ENCODE measurements around the gene TTC22.

The TTC22 gene

DNA sequence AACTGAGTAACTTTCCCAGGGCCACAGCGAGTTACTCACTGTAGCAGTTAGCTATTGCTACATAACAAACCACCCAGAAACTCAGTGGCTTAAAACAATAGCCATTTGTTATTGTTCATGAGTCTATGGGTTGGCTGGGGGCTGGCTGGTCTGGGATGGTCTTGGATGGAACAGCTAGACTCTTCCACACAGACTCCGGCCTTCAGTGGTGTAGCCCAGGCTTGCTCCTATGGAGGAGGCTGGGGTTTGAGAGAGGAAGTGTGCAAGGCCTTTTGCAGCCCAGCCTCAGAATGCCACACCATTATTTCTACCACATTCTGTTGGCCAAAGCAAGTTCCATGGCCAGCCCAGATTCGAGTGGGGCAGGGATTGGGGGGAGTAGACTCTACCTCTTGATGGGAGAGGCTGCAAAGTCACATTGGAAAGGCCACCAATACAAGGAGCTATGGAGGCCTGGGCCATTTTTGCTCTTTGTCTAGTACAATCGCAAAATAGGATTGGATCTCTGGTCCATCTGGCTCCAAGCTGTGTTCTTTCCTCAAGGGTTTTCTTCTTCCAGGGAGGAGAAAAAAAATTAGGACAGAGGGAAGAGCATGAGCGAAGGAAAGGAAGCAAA is 37.5 kb upstream of the TTC22 start:
- H3K4me3 ChIP-seq (ENCODE audit: low read depth, low read length) = no peak overlapping the region
- TF ChIP-seq, protein P1, sequence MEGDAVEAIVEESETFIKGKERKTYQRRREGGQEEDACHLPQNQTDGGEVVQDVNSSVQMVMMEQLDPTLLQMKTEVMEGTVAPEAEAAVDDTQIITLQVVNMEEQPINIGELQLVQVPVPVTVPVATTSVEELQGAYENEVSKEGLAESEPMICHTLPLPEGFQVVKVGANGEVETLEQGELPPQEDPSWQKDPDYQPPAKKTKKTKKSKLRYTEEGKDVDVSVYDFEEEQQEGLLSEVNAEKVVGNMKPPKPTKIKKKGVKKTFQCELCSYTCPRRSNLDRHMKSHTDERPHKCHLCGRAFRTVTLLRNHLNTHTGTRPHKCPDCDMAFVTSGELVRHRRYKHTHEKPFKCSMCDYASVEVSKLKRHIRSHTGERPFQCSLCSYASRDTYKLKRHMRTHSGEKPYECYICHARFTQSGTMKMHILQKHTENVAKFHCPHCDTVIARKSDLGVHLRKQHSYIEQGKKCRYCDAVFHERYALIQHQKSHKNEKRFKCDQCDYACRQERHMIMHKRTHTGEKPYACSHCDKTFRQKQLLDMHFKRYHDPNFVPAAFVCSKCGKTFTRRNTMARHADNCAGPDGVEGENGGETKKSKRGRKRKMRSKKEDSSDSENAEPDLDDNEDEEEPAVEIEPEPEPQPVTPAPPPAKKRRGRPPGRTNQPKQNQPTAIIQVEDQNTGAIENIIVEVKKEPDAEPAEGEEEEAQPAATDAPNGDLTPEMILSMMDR (conservative IDR thresholded peaks at IDR 0.05; ENCODE audit: low read depth, low read length) = no peak
- DNase-seq (ENCODE audit: low read depth) = no peak

- TF ChIP-seq, protein P1 (conservative IDR thresholded peaks at IDR 0.05; ENCODE audit: low read depth, low read length) = no peak
- DNase-seq (ENCODE audit: low read depth) = no peak
- H3K4me3 ChIP-seq (ENCODE audit: low read depth, low read length) = no peak overlapping the region
Measured at GRCh38 chr1:54837002-54837853, 36.1 kb upstream of the TTC22 start.

- H3K4me3 ChIP-seq (ENCODE audit: low read depth, low read length) = no peak overlapping the region
- TF ChIP-seq, protein P1 (conservative IDR thresholded peaks at IDR 0.05; ENCODE audit: low read depth, low read length) = no peak
- DNase-seq (ENCODE audit: low read depth) = no peak
Measured at GRCh38 chr1:54836594-54836993, 35.5 kb upstream of the TTC22 start.

GRCh38 chr1:54835970-54836369 is 34.8 kb upstream of the TTC22 start:
- DNase-seq (ENCODE audit: low read depth) = no peak
- TF ChIP-seq, protein P1 (conservative IDR thresholded peaks at IDR 0.05; ENCODE audit: low read depth, low read length) = no peak
- no peak overlapping the region for H3K4me3 ChIP-seq (ENCODE audit: low read depth, low read length)

DNA sequence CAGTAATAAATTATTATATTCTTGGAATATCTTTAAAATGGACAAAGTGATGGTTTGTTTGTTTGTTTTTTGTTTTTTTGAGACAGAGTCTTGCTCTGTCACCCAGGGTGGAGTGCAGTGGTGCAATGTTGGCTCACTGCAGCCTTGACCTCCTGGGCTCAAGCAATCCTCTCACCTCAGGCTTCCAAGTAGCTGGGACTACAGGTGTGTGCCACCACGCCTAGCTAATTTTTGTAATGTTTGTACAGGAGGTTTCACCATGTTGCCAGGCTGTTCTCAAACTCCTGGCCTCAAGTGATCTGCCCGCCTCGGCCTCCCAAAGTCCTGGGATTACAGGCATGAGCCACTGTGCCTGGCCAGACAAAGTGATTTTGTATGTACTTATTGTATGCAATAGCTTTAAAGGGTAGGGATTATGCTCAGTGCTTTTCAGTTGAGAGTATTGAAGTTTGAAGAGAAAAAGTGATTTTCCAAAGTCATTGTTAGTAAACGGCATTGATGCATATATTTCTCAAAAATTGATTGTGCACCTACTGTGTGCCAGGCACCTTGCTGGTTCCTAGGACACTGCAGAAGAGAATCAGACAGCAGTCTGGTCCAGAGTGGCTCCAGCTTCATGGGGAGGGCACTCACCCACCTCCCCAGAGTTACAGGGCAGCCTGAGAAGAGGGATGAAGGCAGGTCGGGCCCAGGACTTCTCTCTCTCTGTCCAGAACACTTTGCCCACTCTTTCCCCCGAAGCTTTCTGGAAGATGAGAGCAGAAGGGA is 34.2 kb upstream of the TTC22 start:
- TF ChIP-seq, protein P1 (conservative IDR thresholded peaks at IDR 0.05; ENCODE audit: low read depth, low read length) = no peak
- no peak overlapping the region for H3K4me3 ChIP-seq (ENCODE audit: low read depth, low read length)
- DNase-seq (ENCODE audit: low read depth) = no peak

DNA sequence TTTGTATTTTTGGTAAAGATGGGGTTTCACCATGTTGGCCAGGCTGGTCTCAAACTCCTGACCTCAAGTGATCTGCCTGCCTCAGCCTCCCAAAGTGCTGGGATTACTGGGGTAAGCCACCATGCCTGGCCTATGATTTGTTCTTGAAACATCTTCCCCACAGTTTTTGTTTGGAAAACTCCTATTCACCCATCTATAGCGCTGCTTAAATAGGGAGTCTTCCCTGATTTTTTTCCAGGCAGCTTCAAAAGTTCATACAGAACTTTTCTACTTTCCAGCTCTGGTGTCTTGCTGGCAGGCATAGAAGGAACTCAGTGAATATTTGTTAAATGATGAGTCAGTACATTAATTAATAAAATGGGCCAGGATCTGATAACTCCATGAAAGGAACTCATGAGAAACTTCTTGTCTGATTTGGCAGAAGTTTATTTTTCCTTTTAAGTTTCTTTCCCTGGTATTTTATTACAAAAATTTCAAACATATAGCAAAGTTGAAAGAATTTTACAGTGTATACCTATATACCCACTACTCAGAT is 33.0 kb upstream of the TTC22 start:
- H3K4me3 ChIP-seq (ENCODE audit: low read depth, low read length) = no peak overlapping the region
- TF ChIP-seq, protein P1 (conservative IDR thresholded peaks at IDR 0.05; ENCODE audit: low read depth, low read length) = no peak
- no peak for DNase-seq (ENCODE audit: low read depth)
